Eye (tissue), 1 donor: ENCODE results near the gene USP17L29.
"Not testable (repeated sequence)": the region's sequence is repeated elsewhere in the genome, so short reads cannot be mapped to it uniquely, and the experiment has no call there.

Experiments used
- DNase-seq: peaks from one replicate; pipeline ENCODE4 v3.0.0-alpha.2; 2015

Gene USP17L29, protein sequence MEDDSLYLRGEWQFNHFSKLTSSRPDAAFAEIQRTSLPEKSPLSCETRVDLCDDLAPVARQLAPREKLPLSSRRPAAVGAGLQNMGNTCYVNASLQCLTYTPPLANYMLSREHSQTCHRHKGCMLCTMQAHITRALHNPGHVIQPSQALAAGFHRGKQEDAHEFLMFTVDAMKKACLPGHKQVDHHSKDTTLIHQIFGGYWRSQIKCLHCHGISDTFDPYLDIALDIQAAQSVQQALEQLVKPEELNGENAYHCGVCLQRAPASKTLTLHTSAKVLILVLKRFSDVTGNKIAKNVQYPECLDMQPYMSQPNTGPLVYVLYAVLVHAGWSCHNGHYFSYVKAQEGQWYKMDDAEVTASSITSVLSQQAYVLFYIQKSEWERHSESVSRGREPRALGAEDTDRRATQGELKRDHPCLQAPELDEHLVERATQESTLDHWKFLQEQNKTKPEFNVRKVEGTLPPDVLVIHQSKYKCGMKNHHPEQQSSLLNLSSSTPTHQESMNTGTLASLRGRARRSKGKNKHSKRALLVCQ

DNA sequence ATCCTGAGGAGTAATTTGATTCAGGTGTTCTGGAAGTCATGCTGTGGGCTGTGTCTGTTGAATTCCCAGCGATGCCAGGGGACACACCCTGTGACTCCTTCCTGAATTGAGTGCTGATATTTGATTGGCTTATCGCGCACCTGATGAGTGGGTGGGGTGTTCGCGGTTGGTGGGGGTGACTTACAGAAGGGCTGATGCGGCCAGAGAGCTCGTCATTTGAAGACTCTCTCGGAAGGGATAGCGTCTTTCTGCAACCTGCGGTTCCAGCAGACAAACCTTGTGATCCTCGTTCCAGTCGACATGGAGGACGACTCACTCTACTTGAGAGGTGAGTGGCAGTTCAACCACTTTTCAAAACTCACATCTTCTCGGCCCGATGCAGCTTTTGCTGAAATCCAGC, at the start of gene USP17L29:
TSS of gene USP17L29 (plus strand) at position 301 of the 400 bp plus-strand sequence. CDS start at position 301, 0 bp downstream.
- not testable (repeated sequence) for DNase-seq

DNA sequence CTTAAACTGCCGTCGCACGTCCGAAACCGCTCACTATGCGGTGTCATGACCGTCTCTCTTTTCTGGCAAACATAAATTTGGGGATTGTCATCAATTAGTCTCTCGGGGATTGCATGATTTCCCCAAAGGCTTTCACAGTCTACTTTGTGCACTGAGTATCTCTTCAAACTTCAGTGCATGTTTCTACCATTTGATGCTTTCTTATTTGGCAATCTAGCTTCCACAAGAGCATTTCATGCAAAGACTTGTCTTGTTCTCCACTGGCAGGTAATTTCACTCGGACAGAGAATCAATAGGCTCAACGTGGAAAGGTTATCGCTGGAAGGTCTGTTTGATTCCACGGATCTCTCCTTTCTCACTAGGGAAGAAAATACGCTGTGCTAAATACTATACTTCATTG, 29.2 kb upstream of the USP17L29 start:
- not testable (repeated sequence) for DNase-seq

DNA sequence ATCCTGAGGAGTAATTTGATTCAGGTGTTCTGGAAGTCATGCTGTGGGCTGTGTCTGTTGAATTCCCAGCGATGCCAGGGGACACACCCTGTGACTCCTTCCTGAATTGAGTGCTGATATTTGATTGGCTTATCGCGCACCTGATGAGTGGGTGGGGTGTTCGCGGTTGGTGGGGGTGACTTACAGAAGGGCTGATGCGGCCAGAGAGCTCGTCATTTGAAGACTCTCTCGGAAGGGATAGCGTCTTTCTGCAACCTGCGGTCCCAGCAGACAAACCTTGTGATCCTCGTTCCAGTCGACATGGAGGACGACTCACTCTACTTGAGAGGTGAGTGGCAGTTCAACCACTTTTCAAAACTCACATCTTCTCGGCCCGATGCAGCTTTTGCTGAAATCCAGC, 28.6 kb upstream of the USP17L29 start, which contains the start of gene USP17L24:
TSS of gene USP17L24 (plus strand) at position 301 of the 400 bp plus-strand sequence. CDS start at position 301, 0 bp downstream.
- not testable (repeated sequence) for DNase-seq

DNA sequence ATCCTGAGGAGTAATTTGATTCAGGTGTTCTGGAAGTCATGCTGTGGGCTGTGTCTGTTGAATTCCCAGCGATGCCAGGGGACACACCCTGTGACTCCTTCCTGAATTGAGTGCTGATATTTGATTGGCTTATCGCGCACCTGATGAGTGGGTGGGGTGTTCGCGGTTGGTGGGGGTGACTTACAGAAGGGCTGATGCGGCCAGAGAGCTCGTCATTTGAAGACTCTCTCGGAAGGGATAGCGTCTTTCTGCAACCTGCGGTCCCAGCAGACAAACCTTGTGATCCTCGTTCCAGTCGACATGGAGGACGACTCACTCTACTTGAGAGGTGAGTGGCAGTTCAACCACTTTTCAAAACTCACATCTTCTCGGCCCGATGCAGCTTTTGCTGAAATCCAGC, 23.8 kb upstream of the USP17L29 start, which contains the start of gene USP17L25:
TSS of gene USP17L25 (plus strand) at position 301 of the 400 bp plus-strand sequence. CDS start at position 301, 0 bp downstream.
- not testable (repeated sequence) for DNase-seq

DNA sequence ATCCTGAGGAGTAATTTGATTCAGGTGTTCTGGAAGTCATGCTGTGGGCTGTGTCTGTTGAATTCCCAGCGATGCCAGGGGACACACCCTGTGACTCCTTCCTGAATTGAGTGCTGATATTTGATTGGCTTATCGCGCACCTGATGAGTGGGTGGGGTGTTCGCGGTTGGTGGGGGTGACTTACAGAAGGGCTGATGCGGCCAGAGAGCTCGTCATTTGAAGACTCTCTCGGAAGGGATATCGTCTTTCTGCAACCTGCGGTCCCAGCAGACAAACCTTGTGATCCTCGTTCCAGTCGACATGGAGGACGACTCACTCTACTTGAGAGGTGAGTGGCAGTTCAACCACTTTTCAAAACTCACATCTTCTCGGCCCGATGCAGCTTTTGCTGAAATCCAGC, 19.1 kb upstream of the USP17L29 start, which contains the start of gene USP17L26:
TSS of gene USP17L26 (plus strand) at position 301 of the 400 bp plus-strand sequence. CDS start at position 301, 0 bp downstream.
- DNase-seq, result not testable (repeated sequence)

DNA sequence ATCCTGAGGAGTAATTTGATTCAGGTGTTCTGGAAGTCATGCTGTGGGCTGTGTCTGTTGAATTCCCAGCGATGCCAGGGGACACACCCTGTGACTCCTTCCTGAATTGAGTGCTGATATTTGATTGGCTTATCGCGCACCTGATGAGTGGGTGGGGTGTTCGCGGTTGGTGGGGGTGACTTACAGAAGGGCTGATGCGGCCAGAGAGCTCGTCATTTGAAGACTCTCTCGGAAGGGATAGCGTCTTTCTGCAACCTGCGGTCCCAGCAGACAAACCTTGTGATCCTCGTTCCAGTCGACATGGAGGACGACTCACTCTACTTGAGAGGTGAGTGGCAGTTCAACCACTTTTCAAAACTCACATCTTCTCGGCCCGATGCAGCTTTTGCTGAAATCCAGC, 14.3 kb upstream of the USP17L29 start, which contains the start of gene USP17L5:
TSS of gene USP17L5 (plus strand) at position 301 of the 400 bp plus-strand sequence. CDS start at position 301, 0 bp downstream.
- DNase-seq, result not testable (repeated sequence)

DNA sequence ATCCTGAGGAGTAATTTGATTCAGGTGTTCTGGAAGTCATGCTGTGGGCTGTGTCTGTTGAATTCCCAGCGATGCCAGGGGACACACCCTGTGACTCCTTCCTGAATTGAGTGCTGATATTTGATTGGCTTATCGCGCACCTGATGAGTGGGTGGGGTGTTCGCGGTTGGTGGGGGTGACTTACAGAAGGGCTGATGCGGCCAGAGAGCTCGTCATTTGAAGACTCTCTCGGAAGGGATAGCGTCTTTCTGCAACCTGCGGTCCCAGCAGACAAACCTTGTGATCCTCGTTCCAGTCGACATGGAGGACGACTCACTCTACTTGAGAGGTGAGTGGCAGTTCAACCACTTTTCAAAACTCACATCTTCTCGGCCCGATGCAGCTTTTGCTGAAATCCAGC, 9.6 kb upstream of the USP17L29 start, which contains the start of gene USP17L27:
TSS of gene USP17L27 (plus strand) at position 301 of the 400 bp plus-strand sequence. CDS start at position 301, 0 bp downstream.
- not testable (repeated sequence) for DNase-seq

DNA sequence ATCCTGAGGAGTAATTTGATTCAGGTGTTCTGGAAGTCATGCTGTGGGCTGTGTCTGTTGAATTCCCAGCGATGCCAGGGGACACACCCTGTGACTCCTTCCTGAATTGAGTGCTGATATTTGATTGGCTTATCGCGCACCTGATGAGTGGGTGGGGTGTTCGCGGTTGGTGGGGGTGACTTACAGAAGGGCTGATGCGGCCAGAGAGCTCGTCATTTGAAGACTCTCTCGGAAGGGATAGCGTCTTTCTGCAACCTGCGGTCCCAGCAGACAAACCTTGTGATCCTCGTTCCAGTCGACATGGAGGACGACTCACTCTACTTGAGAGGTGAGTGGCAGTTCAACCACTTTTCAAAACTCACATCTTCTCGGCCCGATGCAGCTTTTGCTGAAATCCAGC, 4.8 kb upstream of the USP17L29 start, which contains the start of gene USP17L28:
TSS of gene USP17L28 (plus strand) at position 301 of the 400 bp plus-strand sequence. CDS start at position 301, 0 bp downstream.
- DNase-seq, result not testable (repeated sequence)

DNA sequence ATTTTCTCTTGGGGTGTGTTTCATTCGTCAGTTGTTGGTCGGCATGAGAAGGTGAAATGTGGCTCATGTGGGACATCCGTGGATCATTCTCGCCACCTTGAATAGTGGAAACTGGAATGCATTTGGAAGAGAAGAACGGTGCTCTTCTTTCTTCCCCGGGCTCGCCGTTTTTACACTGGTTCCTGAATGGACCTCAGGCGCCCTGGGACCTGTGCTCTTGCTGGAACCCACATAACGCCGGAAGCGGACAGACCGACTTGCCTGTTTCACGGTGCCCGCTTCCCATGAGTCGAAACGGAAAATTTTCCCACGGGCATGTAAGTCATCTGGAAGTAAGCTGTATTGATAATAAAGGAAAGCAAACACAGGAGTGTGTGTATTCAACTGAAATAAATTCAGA, 2.6 kb upstream of the USP17L29 start:
- not testable (repeated sequence) for DNase-seq

DNA sequence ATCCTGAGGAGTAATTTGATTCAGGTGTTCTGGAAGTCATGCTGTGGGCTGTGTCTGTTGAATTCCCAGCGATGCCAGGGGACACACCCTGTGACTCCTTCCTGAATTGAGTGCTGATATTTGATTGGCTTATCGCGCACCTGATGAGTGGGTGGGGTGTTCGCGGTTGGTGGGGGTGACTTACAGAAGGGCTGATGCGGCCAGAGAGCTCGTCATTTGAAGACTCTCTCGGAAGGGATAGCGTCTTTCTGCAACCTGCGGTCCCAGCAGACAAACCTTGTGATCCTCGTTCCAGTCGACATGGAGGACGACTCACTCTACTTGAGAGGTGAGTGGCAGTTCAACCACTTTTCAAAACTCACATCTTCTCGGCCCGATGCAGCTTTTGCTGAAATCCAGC, 9.4 kb downstream of the USP17L29 start, which contains the start of gene USP17L30:
TSS of gene USP17L30 (plus strand) at position 301 of the 400 bp plus-strand sequence. CDS start at position 301, 0 bp downstream.
- not testable (repeated sequence) for DNase-seq

DNA sequence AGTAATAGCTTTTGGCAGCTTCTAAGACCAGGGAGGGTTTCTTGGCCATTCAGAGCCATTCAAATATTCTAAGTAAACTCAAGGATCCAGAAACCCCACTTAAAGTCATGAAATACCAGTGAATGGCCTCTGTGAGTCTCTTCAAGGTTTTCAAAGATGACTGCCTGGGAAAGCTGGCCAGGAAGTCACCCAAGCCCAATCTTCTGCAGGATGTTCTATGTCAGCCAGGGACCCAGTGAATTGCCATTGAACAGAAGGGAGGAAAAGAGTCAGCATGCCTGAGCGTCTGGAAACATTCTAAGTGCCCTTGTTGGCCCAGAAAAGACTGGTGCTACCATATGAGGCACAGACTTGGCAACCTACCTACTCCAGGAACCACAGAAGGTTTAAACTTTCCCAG, 26.4 kb downstream of the USP17L29 start:
- DNase-seq, result not testable (repeated sequence)

DNA sequence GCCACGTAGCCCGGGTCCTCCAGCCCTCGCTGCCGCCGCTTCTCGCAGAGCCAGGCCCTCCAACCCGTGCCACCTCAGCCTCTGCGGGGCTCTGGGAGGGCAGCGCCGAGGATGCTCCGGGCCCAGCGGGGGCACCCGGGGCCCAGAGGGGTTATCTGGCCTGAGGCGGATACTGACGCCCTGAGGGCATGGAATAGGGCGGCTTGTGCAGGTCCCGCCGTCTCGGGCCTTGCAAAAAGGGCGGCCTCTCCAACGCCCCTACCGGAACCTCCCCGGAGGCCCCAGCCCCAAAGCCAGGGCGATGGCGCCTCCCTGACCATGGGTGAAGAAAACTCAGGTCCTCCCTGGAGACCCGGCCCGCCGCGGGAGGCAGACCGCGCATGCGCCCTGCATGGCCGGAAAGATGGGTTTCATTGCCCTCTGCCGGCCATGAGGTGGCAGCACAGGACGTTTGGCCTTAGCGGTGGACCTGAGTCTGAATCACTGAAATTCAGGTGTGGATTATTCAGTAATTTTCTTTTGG, 27.6 kb downstream of the USP17L29 start:
- peak; percentile 64 for DNase-seq

DNA sequence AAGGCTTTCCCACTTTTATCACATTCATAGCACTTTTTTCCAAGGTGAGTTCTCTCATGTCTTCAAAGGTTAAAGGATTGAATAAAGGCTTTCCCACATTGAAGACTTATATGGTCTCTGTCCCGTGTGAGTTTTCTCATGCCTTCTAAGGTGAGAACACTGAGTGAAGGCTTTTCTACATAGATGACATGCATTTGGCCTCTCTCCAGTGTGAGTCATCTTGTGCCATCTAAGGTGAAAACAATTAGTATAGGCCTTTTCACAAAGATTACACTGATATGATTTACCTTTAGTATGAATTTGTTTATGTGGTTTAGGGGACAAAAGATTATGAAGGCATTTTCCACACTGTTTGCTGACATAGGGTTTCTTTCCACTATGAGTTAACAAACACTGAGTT, 30.7 kb downstream of the USP17L29 start:
- no peak for DNase-seq

DNA sequence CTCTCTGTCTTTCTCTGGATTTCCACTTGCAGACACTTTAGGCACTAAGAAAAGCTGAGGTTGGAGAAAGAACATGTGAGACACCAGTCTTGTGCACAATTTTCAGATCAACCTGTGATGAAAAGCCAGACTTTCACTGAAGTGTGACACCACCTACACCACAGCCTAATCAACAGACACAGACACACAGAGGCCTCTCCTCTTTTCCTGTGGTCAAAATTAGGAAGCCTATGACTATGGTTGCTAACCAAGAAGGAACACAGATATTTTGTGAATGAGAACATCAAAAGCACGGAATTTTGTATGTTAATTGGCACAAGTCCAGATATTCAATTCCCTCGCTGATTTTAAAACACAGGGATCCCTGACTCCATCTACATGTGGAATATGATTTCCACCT, 35.6 kb downstream of the USP17L29 start:
- DNase-seq, result not testable (repeated sequence)
